ENCODE measurements around the gene INTS6L.

The INTS6L gene

GRCh38 chrX:135535077-135535940 is 14.8 kb downstream of the INTS6L start:
- Histone ChIP-seq H3K27ac (no peak overlapping the region), H3K4me3 (no peak overlapping the region)
- DNase-seq (ENCODE audit: low spot score), result no peak
- no peak for TF ChIP-seq CTCF (IDR thresholded peaks at IDR 0.05)

DNA sequence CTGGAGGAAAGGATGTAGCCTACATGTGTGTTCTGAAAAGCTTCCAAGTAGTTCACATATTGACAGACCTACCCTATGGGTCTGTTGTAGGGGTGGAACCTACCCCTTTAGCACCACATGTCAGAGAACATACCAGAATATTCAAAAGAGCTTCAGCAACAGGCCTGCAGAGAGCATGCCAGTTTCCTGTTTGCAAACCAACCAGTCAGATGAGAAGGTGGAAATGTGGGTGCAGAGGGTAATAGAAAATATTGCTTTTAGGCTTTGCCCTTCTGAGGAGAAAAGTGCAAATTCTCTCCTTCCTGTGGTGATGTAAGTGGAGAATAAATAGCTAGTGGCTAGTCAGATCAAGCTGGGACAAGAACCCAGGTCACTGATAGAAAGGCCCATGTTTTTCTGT is 16.4 kb downstream of the INTS6L start:
- TF ChIP-seq CTCF (IDR thresholded peaks at IDR 0.05), result no peak
- no peak for DNase-seq (ENCODE audit: low spot score)
- no peak overlapping the region for H3K4me3 ChIP-seq
- no peak overlapping the region for H3K27ac ChIP-seq

DNA sequence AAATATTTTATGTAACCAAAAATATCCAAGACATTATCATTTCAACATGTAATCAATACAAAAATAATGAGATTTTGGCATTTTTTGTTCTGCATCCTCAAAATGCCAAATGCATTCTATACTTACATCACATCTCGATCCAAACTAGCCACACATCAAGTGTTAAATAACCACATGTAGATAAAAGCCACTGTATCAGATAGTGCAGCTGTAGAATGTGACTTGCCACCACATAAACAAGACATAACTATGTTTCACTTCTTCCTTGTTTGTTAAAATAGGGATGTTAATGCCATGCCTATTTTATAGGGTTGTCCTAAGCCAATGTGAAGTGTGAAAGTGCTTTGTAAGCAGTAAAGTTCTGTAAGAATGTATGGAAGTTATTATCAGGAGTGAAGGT is 20.9 kb downstream of the INTS6L start:
- Histone ChIP-seq H3K4me3 (no peak overlapping the region), H3K27ac (no peak overlapping the region)
- no peak for TF ChIP-seq CTCF (IDR thresholded peaks at IDR 0.05)
- DNase-seq (ENCODE audit: low spot score), result no peak

GRCh38 chrX:135543172-135543571 is 22.7 kb downstream of the INTS6L start:
- H3K27ac ChIP-seq, result no peak overlapping the region
- TF ChIP-seq CTCF (IDR thresholded peaks at IDR 0.05), result no peak
- DNase-seq (ENCODE audit: low spot score), result no peak
- H3K4me3 ChIP-seq, result no peak overlapping the region

- no peak overlapping the region for H3K27ac ChIP-seq
- no peak for DNase-seq (ENCODE audit: low spot score)
- no peak for TF ChIP-seq CTCF (IDR thresholded peaks at IDR 0.05)
- H3K4me3 ChIP-seq, result no peak overlapping the region
Measured at GRCh38 chrX:135543924-135544323, 23.5 kb downstream of the INTS6L start.

- no peak overlapping the region for H3K27ac ChIP-seq
Measured at GRCh38 chrX:135544338-135544948, 24.0 kb downstream of the INTS6L start.

More at GRCh38 chrX:135544338-135544948, 24.0 kb downstream of the INTS6L start:
- H3K4me3 ChIP-seq, result no peak overlapping the region
- no peak for DNase-seq (ENCODE audit: low spot score)
- no peak for TF ChIP-seq CTCF (IDR thresholded peaks at IDR 0.05)

Measured in coronary artery (tissue), 2 donors.